Uterus (tissue), 4 donors: ENCODE results near the gene PLCB2. TPM values are rescaled to one million over a fixed set of nuclear protein-coding genes. Genes with fewer than 3 reads are reported as not detected.

Experiments
- DNase-seq, 2 donors: peaks; one replicate each; pipeline ENCODE4 v3.0.0-alpha.2; 2019 to 2020
- H3K27ac ChIP-seq, 2 donors: fragments of 200-600 bp; sonication (generic); 1 replicate in 1 of 2; 2 replicates in 1 of 2; pipeline ENCODE4 v1.5.1; 2016 to 2018
- H3K27me3 ChIP-seq, 2 donors: fragments of 200-600 bp; sonication (generic); one replicate each; pipeline ENCODE4 v1.5.1; 2018 to 2019; ENCODE audit warnings: control low read depth in 1 of 2
- H3K36me3 ChIP-seq, 2 donors: fragments of 200-600 bp; sonication (generic); one replicate each; pipeline ENCODE4 v1.5.1; 2019; ENCODE audit warnings: control low read depth in 1 of 2
- H3K4me1 ChIP-seq, 2 donors: fragments of 200-600 bp; sonication (generic); one replicate each; pipeline ENCODE4 v1.5.1; 2018 to 2019; ENCODE audit warnings: control low read depth in 1 of 2
- H3K4me3 ChIP-seq, 2 donors: fragments of 200-600 bp; sonication (generic); 1 replicate in 1 of 2; 2 replicates in 1 of 2; pipeline ENCODE4 v1.5.1; 2018 to 2019; ENCODE audit warnings: mild to moderate bottlenecking in 1 of 2
- H3K9me3 ChIP-seq, 2 donors: fragments of 200-600 bp; sonication (generic); one replicate each; pipeline ENCODE4 v1.5.1; 2019; ENCODE audit warnings: control low read depth in 1 of 2
- POLR2A ChIP-seq, 2 donors: fragments of 450-650 bp; IDR thresholded peaks; one replicate each; pipeline ENCODE4 v1.6.1; 2016; ENCODE audit warnings: antibody characterized with exemption in 2 of 2, mild to moderate bottlenecking in 1 of 2, moderate library complexity in 1 of 2
- intact Hi-C: fragments of 100-400 bp; cut with DNase I; formaldehyde crosslinking; loops from one replicate; pipeline ENCODE4 v1.15.1; 2023; ENCODE audit warnings: low total_unique reads
- total RNA-seq, 4 donors: library from RNA; depleted of rRNA in 3 of 4; stranded (reverse); fragments of >200 nt in 3 of 4; gene quantifications; one replicate each; pipeline versions ENCODE4 v1.1.0 to v1.2.4, GENCODE V29; 2014 to 2023
- TF ChIP-seq, protein P1 (sequence below), 4 experiments: fragments of 200-600 bp in 2 of 4; fragments of 450-650 bp in 2 of 4; sonication (generic) in 2 of 4; IDR thresholded peaks; one replicate each; pipeline ENCODE4 v1.5.1; 2016 to 2019; ENCODE audit warnings: antibody characterized with exemption in 4 of 4, mild to moderate bottlenecking in 2 of 4, moderate library complexity in 1 of 4
- donor health status: DM: yes; HTN: yes; CAD: no.

The PLCB2 gene
- total RNA-seq, 4 donors from 2014 or later, result 3.5 to 19.0 (median 9.3) TPM

DNA sequence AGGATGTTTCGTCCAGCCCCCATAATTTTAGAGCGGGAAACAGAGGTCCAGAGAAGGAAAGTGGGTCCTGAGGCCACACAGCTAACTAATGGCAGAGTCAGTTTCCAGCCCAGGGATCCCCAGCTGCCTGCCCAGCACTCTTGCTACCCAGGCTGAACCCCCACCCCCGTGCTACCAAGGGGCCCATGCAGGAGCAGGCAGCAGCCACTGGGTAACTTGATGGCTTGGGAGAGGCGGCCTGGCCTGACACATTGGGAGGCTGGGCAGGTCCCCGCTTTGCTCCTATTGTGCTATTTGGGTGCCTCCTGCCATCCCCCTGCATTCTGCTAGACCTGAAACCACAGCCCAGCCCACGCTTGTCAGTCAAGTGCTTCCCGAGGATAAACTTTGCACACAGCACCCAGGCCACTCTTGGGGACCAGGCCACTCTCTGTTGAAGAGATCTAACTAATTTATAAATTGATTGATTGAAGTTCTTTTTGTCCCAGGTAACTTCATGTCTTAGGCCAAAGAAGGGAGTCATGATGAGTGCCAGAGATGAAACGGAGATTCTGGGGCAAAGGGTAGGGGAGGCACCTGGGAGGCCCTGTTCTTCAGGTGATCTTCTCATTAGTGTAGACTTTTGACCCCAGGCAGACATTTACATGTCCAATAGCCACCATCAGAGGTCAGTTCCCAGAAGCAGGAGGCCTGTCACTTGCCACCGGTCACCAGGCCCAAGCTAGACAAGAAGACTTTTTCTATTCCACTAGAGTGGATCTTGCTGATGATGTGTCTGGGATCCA is 61.9 kb downstream of the PLCB2 start:
- intact Hi-C loops, result no loop called here
- no peak overlapping the region for H3K4me3 ChIP-seq
- H3K27me3 ChIP-seq, result no peaks in the 10 kb centered on the region
- H3K4me1 ChIP-seq, result no peaks in the 10 kb centered on the region
- H3K9me3 ChIP-seq, result no peaks in the 10 kb centered on the region
- TF ChIP-seq, protein P1, sequence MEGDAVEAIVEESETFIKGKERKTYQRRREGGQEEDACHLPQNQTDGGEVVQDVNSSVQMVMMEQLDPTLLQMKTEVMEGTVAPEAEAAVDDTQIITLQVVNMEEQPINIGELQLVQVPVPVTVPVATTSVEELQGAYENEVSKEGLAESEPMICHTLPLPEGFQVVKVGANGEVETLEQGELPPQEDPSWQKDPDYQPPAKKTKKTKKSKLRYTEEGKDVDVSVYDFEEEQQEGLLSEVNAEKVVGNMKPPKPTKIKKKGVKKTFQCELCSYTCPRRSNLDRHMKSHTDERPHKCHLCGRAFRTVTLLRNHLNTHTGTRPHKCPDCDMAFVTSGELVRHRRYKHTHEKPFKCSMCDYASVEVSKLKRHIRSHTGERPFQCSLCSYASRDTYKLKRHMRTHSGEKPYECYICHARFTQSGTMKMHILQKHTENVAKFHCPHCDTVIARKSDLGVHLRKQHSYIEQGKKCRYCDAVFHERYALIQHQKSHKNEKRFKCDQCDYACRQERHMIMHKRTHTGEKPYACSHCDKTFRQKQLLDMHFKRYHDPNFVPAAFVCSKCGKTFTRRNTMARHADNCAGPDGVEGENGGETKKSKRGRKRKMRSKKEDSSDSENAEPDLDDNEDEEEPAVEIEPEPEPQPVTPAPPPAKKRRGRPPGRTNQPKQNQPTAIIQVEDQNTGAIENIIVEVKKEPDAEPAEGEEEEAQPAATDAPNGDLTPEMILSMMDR (IDR thresholded peaks at IDR 0.05), result no peak
- no peak for TF ChIP-seq POLR2A (IDR thresholded peaks at IDR 0.05)
- DNase-seq, result no peak
- H3K27ac ChIP-seq, result no peak overlapping the region
- H3K36me3 ChIP-seq, result no peaks in the 10 kb centered on the region

DNA sequence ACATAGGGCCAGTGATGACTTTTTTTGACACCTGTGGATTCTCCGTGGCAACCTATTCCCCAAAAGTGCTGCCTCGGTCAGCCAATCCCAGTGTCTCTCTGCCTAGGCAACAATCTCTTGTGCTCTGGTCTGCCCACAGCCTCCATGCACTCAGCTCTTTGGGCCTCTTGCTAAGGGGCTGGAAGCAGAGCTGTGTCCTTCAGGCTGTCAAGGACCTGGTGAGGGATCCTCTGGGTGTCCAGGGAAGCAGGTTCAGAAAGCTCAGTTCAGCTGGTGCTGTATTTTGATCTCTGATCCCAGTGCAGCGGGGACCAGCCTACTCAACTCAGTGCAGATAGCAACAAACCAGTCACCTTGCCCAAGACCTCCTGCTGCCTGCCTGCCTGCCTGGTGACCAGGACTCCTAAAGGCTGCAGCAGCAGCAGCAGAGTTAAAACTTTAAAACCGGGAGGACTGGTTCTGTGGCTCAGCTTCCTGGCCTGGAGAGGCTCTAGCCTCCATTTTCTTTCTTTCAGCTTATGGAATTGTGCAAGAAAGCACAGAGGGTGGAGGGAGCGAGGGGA is 62.7 kb downstream of the PLCB2 start:
- intact Hi-C loops, result no loop called here
- TF ChIP-seq POLR2A (IDR thresholded peaks at IDR 0.05), result no peak
- TF ChIP-seq, protein P1 (IDR thresholded peaks at IDR 0.05), result no peak
- no peaks in the 10 kb centered on the region for H3K27me3 ChIP-seq
- no peaks in the 10 kb centered on the region for H3K4me1 ChIP-seq
- no peak for DNase-seq
- no peaks in the 10 kb centered on the region for H3K36me3 ChIP-seq
- no peaks in the 10 kb centered on the region for H3K9me3 ChIP-seq
- H3K4me3 ChIP-seq, result no peak overlapping the region
- no peak overlapping the region for H3K27ac ChIP-seq

DNA sequence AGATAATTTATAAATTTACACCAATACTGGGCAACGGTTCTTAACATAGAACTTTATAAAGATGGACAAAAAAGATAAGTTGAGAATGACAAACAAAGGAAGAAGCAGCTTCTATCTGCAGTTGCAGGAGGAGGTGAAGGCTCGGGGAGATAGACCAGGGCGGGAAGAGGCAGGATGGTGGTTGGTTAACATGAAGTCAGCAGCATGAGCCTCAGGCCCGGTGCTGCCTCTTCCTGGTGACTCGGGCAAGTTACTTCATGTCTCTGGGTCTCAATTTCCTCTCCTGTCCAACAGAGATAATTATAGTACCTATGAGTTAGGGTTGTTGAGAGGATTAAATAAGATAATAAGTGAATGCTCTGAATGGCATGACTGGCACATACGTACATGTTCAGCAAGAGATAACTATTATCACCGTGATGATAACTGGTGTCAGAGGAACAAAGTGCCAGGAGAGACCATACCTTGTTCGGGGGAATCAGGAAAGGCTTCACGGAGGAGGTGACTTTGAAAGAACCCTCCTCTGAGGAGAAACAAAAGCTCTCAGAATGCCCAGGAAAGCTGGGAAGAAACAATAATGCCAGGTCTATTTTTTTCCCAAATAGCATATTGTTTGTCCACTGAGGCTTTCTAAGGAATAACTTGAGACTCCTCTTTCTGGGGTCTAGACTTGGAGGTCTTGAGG is 64.5 kb downstream of the PLCB2 start:
- H3K27me3 ChIP-seq, result no peaks in the 10 kb centered on the region
- H3K36me3 ChIP-seq, result no peaks in the 10 kb centered on the region
- intact Hi-C loops, result no loop called here
- no peaks in the 10 kb centered on the region for H3K9me3 ChIP-seq
- no peaks in the 10 kb centered on the region for H3K4me1 ChIP-seq
- H3K4me3 ChIP-seq, result no peak overlapping the region
- H3K27ac ChIP-seq, result no peak overlapping the region
- TF ChIP-seq POLR2A (IDR thresholded peaks at IDR 0.05), result no peak
- TF ChIP-seq, protein P1 (IDR thresholded peaks at IDR 0.05), result no peak
- DNase-seq, result no peak

DNA sequence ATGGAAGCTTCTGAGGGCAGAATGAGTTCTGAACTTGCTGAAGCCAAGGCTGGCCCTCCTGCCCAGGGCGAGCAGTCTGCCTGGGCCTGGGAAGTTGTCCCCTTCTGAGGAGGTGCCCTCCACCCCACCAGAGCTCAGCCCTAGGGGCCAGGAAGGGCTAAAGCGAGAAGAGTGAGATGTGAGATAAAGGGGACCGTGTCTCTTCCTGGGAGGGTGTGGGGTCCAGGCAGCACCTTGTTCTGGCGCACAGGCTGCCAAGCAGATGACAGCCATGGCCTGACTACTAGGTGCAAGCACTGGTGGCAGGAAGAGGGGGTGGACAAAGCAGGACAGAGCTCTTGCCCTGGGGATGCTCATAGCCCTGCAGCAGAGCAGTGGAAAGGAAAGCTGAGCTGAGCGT is 65.1 kb downstream of the PLCB2 start:
- Histone ChIP-seq H3K27ac (no peak overlapping the region), H3K9me3 (no peaks in the 10 kb centered on the region), H3K4me1 (no peaks in the 10 kb centered on the region), H3K27me3 (no peaks in the 10 kb centered on the region), H3K4me3 (no peak overlapping the region), H3K36me3 (no peaks in the 10 kb centered on the region)
- no peak for DNase-seq
- intact Hi-C loops, result no loop called here
- TF ChIP-seq, protein P1 (IDR thresholded peaks at IDR 0.05), result no peak
- no peak for TF ChIP-seq POLR2A (IDR thresholded peaks at IDR 0.05)

DNA sequence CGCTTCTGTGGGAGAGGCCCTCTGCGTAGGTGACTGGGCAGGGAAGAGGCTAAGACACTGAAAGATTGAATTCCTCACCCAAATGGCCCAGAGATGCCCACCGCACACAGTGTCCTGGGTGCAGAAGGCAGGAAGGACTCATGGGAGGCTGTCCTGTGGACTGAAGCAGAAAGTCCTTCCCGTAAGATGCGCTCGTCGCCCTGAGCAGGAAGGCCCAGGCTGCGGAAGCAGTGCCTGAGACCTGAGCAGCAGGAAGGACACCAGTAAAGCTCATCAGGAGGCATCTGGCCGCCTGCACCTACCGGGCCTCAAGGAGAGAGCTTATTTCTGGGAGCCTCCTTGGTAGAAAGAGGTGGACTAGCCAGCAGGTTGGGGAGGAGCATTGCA is 65.5 kb downstream of the PLCB2 start:
- no peak overlapping the region for H3K27ac ChIP-seq
- TF ChIP-seq POLR2A (IDR thresholded peaks at IDR 0.05), result no peak
- TF ChIP-seq, protein P1 (IDR thresholded peaks at IDR 0.05), result no peak
- no peaks in the 10 kb centered on the region for H3K27me3 ChIP-seq
- no peak overlapping the region for H3K4me3 ChIP-seq
- DNase-seq, result no peak
- no peaks in the 10 kb centered on the region for H3K36me3 ChIP-seq
- intact Hi-C loops, result no loop called here
- no peaks in the 10 kb centered on the region for H3K4me1 ChIP-seq
- H3K9me3 ChIP-seq, result no peaks in the 10 kb centered on the region
